ENCODE measurements around the gene KIAA1217. TPM values are rescaled to one million over a fixed set of nuclear protein-coding genes. Genes with fewer than 3 reads are reported as not detected.

The KIAA1217 gene
- total RNA-seq, 1 experiment from 2014 or later, result 5.2 TPM

DNA sequence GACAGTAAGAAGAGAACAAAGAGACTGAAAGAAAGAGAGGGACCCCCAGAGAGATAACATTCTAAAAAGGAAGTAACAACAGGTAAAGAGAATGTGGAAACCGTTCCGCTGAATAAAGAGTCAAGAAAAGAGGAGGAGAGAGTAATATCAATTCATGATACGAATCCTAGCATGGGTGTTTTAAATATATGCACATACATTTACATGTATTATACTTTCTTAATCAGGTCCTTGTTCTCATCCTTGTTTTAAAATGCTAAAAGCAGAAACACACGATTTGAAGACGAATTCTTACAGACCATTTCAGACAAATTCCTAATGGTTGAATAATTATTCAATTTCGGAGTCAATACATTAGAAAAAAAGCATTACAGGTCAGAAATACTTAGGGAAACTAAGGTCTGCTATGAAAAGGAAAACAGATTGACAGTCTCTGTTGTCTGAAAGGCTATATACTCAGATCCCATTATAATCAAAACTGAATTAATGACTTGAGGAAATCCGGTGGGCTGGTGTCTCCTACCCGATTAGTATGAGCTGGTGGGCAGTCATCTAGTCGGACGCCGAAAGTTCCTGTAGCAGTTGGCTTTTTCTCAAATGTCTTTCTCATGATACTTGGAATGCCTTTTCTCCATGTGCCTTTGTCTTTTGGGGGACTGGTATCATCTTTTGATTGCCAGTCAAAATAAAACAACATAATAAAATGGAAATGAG lies 387.4 kb downstream of the KIAA1217 start:
- no peak for DNase-seq (ENCODE audit: low spot score)

GRCh38 chr10:24597426-24597825 lies 388.5 kb downstream of the KIAA1217 start:
- DNase-seq (ENCODE audit: low spot score), result no peak

All from H4 (cell line).